ENCODE data around the gene FLOT1.
"Not testable (repeated sequence)": the region's sequence is repeated elsewhere in the genome, so short reads cannot be mapped to it uniquely, and the experiment has no call there.

FLOT1 gene

GRCh38 chr6:30766461-30767157 is 24.1 kb upstream of the FLOT1 start:
- no peak for DNase-seq

GRCh38 chr6:30765495-30765894 is 23.0 kb upstream of the FLOT1 start:
- not testable (repeated sequence) for DNase-seq

GRCh38 chr6:30764490-30765043 is 22.1 kb upstream of the FLOT1 start:
- DNase-seq: not testable (repeated sequence)

GRCh38 chr6:30763618-30764489 is 21.4 kb upstream of the FLOT1 start:
- DNase-seq: peak; percentile 86

- DNase-seq: no peak
Measured at GRCh38 chr6:30763155-30763617, 20.7 kb upstream of the FLOT1 start.

- DNase-seq: no peak
Measured at GRCh38 chr6:30761791-30762429, 19.4 kb upstream of the FLOT1 start.

GRCh38 chr6:30760549-30760948 is 18.1 kb upstream of the FLOT1 start:
- DNase-seq: no peak

- DNase-seq: no peak
Measured at GRCh38 chr6:30759575-30760239, 17.2 kb upstream of the FLOT1 start.

- no peak for DNase-seq
Measured at GRCh38 chr6:30757261-30757904, 14.9 kb upstream of the FLOT1 start.

- not testable (repeated sequence) for DNase-seq
Measured at GRCh38 chr6:30756405-30757003, 14.0 kb upstream of the FLOT1 start.

GRCh38 chr6:30754631-30755030 is 12.1 kb upstream of the FLOT1 start:
- DNase-seq: no peak

- no peak for DNase-seq
Measured at GRCh38 chr6:30752157-30752927, 9.9 kb upstream of the FLOT1 start.

- DNase-seq: no peak
Measured at GRCh38 chr6:30750379-30750668, 7.8 kb upstream of the FLOT1 start.

- DNase-seq: no peak
Measured at GRCh38 chr6:30749554-30750378, 7.3 kb upstream of the FLOT1 start.

- no peak for DNase-seq
Measured at GRCh38 chr6:30748851-30749540, 6.5 kb upstream of the FLOT1 start.

GRCh38 chr6:30747902-30748769 is 5.6 kb upstream of the FLOT1 start:
- DNase-seq: no peak

GRCh38 chr6:30747300-30747687 is 4.8 kb upstream of the FLOT1 start:
- no peak for DNase-seq

GRCh38 chr6:30744054-30744805 is 1.7 kb upstream of the FLOT1 start, which contains the start of gene IER3:
IER3 (minus strand) TSS chr6:30744547; CDS start chr6:30744518, 29 bp downstream.
- peak; percentile 26 for DNase-seq

Data from NCI-H748 treated with DMSO at 0.1 percent for 48 hours (cell line).